CD4-positive, CD25-positive, alpha-beta regulatory T cell (primary cell): ENCODE data around the gene ARHGAP27. TPM values are rescaled to one million over a fixed set of nuclear protein-coding genes. Genes with fewer than 3 reads are reported as not detected.
"Not testable (repeated sequence)": the region's sequence is repeated elsewhere in the genome, so short reads cannot be mapped to it uniquely, and the experiment has no call there.

Source experiments
- ATAC-seq, 2 donors: fragments of 150-1000 bp; cut with Tn5 transposase; one replicate each; pipeline ENCODE4 v1.10.0; 2021; ENCODE audit warnings: low read depth in 2 of 2, moderate number of reproducible peaks in 2 of 2, moderate library complexity in 1 of 2
- DNase-seq, 3 donors: peaks; one replicate each; pipeline versions ENCODE4 v3.0.0 to v3.0.0-alpha.2; 2012 to 2022; ENCODE audit warnings: mixed read lengths in 1 of 3
- H3K27ac ChIP-seq: one replicate; pipeline ENCODE4 v1.7.0; 2013; ENCODE audit warnings: mild to moderate bottlenecking, low read length; ENCODE audit not compliant: insufficient read depth, poor library complexity, severe bottlenecking
- H3K27me3 ChIP-seq: one replicate; pipeline ENCODE4 v1.7.0; 2013; ENCODE audit warnings: low read length; ENCODE audit not compliant: control insufficient read depth, insufficient read depth
- H3K36me3 ChIP-seq: one replicate; pipeline ENCODE4 v1.7.0; 2013; ENCODE audit warnings: mild to moderate bottlenecking, low read length, moderate library complexity; ENCODE audit not compliant: control insufficient read depth, insufficient read depth
- H3K4me1 ChIP-seq: 2 replicates; pipeline ENCODE4 v1.7.0; 2013; ENCODE audit warnings: mild to moderate bottlenecking, low read length; ENCODE audit not compliant: insufficient read depth, control insufficient read depth, poor library complexity, severe bottlenecking
- H3K4me3 ChIP-seq: one replicate; pipeline ENCODE4 v1.7.0; 2013; ENCODE audit warnings: low read depth, mild to moderate bottlenecking, low read length, moderate library complexity
- H3K9me3 ChIP-seq, 2 experiments: 1 replicate in 1 of 2; 2 replicates in 1 of 2; pipeline ENCODE4 v1.7.0; 2013; ENCODE audit warnings: low read length in 2 of 2, mild to moderate bottlenecking in 1 of 2, moderate library complexity in 1 of 2; ENCODE audit not compliant: control insufficient read depth in 2 of 2
- H3K27ac Mint-ChIP-seq, 3 donors: one replicate each; pipeline ENCODE4 v1.8.0; 2020 to 2022; ENCODE audit warnings: mild to moderate bottlenecking in 3 of 3, mixed read lengths in 3 of 3, moderate library complexity in 2 of 3
- H3K27me3 Mint-ChIP-seq: one replicate; pipeline ENCODE4 v1.8.0; 2022; ENCODE audit warnings: mild to moderate bottlenecking, mixed read lengths
- H3K36me3 Mint-ChIP-seq: one replicate; pipeline ENCODE4 v1.8.0; 2020; ENCODE audit warnings: mixed read lengths
- H3K4me1 Mint-ChIP-seq, 4 donors: one replicate each; pipeline ENCODE4 v1.8.0; 2020 to 2022; ENCODE audit warnings: mixed read lengths in 4 of 4, mild to moderate bottlenecking in 1 of 4
- H3K4me3 Mint-ChIP-seq, 4 donors: one replicate each; pipeline ENCODE4 v1.8.0; 2020 to 2022; ENCODE audit warnings: mild to moderate bottlenecking in 4 of 4, mixed read lengths in 4 of 4, moderate library complexity in 3 of 4
- H3K9me3 Mint-ChIP-seq, 7 donors: one replicate each; pipeline ENCODE4 v1.8.0; 2020 to 2022; ENCODE audit warnings: mixed read lengths in 7 of 7, mild to moderate bottlenecking in 3 of 7, moderate library complexity in 2 of 7
- polyA plus RNA-seq, 4 donors: library from polyadenylated mRNA; unstranded; fragments of 300-500 nt; fragmentation: Illumina TruSeq; gene quantifications; one replicate each; pipeline ENCODE4 v1.2.3, GENCODE V29; 2021
- total RNA-seq: library from RNA; stranded (reverse); gene quantifications from one replicate; pipeline ENCODE4 v1.2.3, GENCODE V29; 2022

The ARHGAP27 gene
- total and polyA plus RNA-seq, 5 donors from 2014 or later: 23.9 to 78.5 (median 26.0) TPM

GRCh38 chr17:45343967-45344664 is 88.6 kb downstream of the ARHGAP27 start:
- not testable (repeated sequence) for H3K4me3 ChIP-seq, H3K9me3 ChIP-seq, H3K9me3 Mint-ChIP-seq, H3K4me1 ChIP-seq, H3K4me3 Mint-ChIP-seq, H3K4me1 Mint-ChIP-seq, DNase-seq, ATAC-seq, H3K36me3 ChIP-seq, H3K36me3 Mint-ChIP-seq, H3K27me3 ChIP-seq, H3K27ac ChIP-seq
- peaks cover 19% of the 10 kb centered on the region for H3K27me3 Mint-ChIP-seq
- H3K27ac Mint-ChIP-seq: peak overlapping the region in 1 of 3 donors; percentile 67

Other genes with a start within 250 kb of the ARHGAP27 start
- gene FMNL1, start 211.0 kb downstream of the ARHGAP27 start, total RNA-seq: 575 TPM
- 10 to 100 TPM; 22.8 to 28.5 (median 24.7) TPM for gene FMNL1, start 211.0 kb downstream of the ARHGAP27 start, polyA plus RNA-seq
- 0.20 TPM for gene SPATA32, start 170.8 kb downstream of the ARHGAP27 start, total RNA-seq
- under 1 TPM in 2 of 4 donors, not detected in 2; 0.36 to 0.60 TPM for gene SPATA32, start 170.8 kb downstream of the ARHGAP27 start, polyA plus RNA-seq
- 61.3 TPM for gene MAP3K14, start 115.8 kb downstream of the ARHGAP27 start, total RNA-seq
- gene MAP3K14, start 115.8 kb downstream of the ARHGAP27 start, polyA plus RNA-seq: 1 to 10 TPM; 5.9 to 7.9 (median 6.7) TPM
- 103 TPM for gene PLEKHM1, start 57.9 kb upstream of the ARHGAP27 start, total RNA-seq
- 10 to 100 TPM; 11.1 to 19.4 (median 12.0) TPM for gene PLEKHM1, start 57.9 kb upstream of the ARHGAP27 start, polyA plus RNA-seq